ENCODE data around the gene REV3L. TPM values are rescaled to one million over a fixed set of nuclear protein-coding genes. Genes with fewer than 3 reads are reported as not detected.

The REV3L gene
- total RNA-seq, 5 donors from 2014 or later (not counting 1 experiment from before 2014, with no cell fraction given): 18.0 to 27.6 (median 22.1) TPM

DNA sequence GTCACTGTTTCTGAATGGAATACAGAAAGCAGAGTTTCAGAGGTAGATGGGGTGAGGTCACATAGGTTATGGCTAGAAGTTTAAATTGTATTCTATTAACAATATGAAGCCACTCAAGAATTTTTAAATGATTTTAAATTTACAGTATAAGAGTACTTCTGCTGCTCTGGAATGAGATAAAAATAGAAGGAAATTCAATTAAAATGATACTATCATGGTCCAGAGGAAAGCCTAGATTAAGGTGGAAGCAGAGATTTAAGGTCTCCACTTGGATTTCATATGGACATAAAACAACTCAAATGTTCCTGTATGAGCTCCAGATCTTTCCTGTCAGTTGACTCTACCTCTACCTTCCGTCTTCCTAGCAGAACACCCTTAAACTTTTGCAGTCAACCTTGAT is 68.6 kb downstream of the REV3L start:
- no peak for DNase-seq
- 100% methylated on average over 1 of the region's 1 CpG for WGBS (ENCODE audit: insufficient coverage)
- Histone ChIP-seq H3K4me3 (ENCODE audit: control insufficient read depth in 1 of 2, extremely low read depth in 1 of 2, low read length in 1 of 2) (no peak overlapping the region), H3K36me3 (ENCODE audit: control insufficient read depth in 2 of 2, extremely low read depth in 1 of 2, insufficient read depth in 1 of 2, low read length in 1 of 2) (peaks cover 0 to 25% of the 10 kb centered on the region in 2 donors), H3K27ac (ENCODE audit: low read length) (no peak overlapping the region), H3K9me3 (no peaks in the 10 kb centered on the region), H3K27me3 (replicated peaks in 1 of 2; ENCODE audit: control insufficient read depth in 2 of 2, extremely low read depth in 1 of 2, insufficient read depth in 2 of 2, low read length in 1 of 2) (no peaks in the 10 kb centered on the region), H3K4me1 (ENCODE audit: control insufficient read depth in 1 of 2, extremely low read depth in 1 of 2, insufficient read depth in 2 of 2, low read length in 2 of 2) (no peaks in the 10 kb centered on the region)
- CTCF ChIA-PET: no interaction called here
- H3K36me3 Mint-ChIP-seq: peaks cover 25% of the 10 kb centered on the region
- no peak overlapping the region for H3K27ac Mint-ChIP-seq
- peaks cover 3 to 14% (median 13%) of the 10 kb centered on the region in 3 donors for H3K4me1 Mint-ChIP-seq
- no peak overlapping the region for H3K4me3 Mint-ChIP-seq
- H3K27me3 Mint-ChIP-seq: no peaks in the 10 kb centered on the region
- H3K9me3 Mint-ChIP-seq: no peaks in the 10 kb centered on the region
- POLR2A ChIA-PET: no interaction called here
- no peak for ATAC-seq (replicated peaks in 1 of 4)

GRCh38 chr6:111411978-111412566 is 70.9 kb downstream of the REV3L start:
- Histone ChIP-seq H3K4me1 (ENCODE audit: control insufficient read depth in 1 of 2, extremely low read depth in 1 of 2, insufficient read depth in 2 of 2, low read length in 2 of 2) (no peaks in the 10 kb centered on the region), H3K4me3 (ENCODE audit: control insufficient read depth in 1 of 2, extremely low read depth in 1 of 2, low read length in 1 of 2) (no peak overlapping the region), H3K27ac (ENCODE audit: low read length) (no peak overlapping the region), H3K9me3 (no peaks in the 10 kb centered on the region), H3K36me3 (ENCODE audit: control insufficient read depth in 2 of 2, extremely low read depth in 1 of 2, insufficient read depth in 1 of 2, low read length in 1 of 2) (peaks cover 0 to 25% of the 10 kb centered on the region in 2 donors), H3K27me3 (replicated peaks in 1 of 2; ENCODE audit: control insufficient read depth in 2 of 2, extremely low read depth in 1 of 2, insufficient read depth in 2 of 2, low read length in 1 of 2) (no peaks in the 10 kb centered on the region)
- ChIA-PET CTCF (no interaction called here), POLR2A (interaction anchor here in 1 of 2 donors (0.6 kb wide), 1 partner anchor 10 kb away, joined by 5 read pairs; no protein-coding TSS in a partner anchor)
- no peaks in the 10 kb centered on the region for H3K27me3 Mint-ChIP-seq
- DNase-seq (no peak), ATAC-seq (replicated peaks in 1 of 4) (no peak)
- no peaks in the 10 kb centered on the region for H3K9me3 Mint-ChIP-seq
- peaks cover 39% of the 10 kb centered on the region for H3K36me3 Mint-ChIP-seq
- peaks cover 0 to 13% (median 2%) of the 10 kb centered on the region in 3 donors for H3K4me1 Mint-ChIP-seq
- no peak overlapping the region for H3K27ac Mint-ChIP-seq
- WGBS (ENCODE audit: insufficient coverage): no CpG with 5 or more reads among the region's 4 CpGs
- H3K4me3 Mint-ChIP-seq: no peak overlapping the region

- Histone ChIP-seq H3K4me1 (ENCODE audit: control insufficient read depth in 1 of 2, extremely low read depth in 1 of 2, insufficient read depth in 2 of 2, low read length in 2 of 2) (no peaks in the 10 kb centered on the region), H3K9me3 (no peaks in the 10 kb centered on the region), H3K27ac (ENCODE audit: low read length) (no peak overlapping the region), H3K36me3 (ENCODE audit: control insufficient read depth in 2 of 2, extremely low read depth in 1 of 2, insufficient read depth in 1 of 2, low read length in 1 of 2) (peaks cover 0 to 25% of the 10 kb centered on the region in 2 donors), H3K4me3 (ENCODE audit: control insufficient read depth in 1 of 2, extremely low read depth in 1 of 2, low read length in 1 of 2) (no peak overlapping the region), H3K27me3 (replicated peaks in 1 of 2; ENCODE audit: control insufficient read depth in 2 of 2, extremely low read depth in 1 of 2, insufficient read depth in 2 of 2, low read length in 1 of 2) (no peaks in the 10 kb centered on the region)
- CTCF ChIA-PET: no interaction called here
- 67% methylated on average over 1 of the region's 4 CpGs for WGBS (ENCODE audit: insufficient coverage)
- Mint-ChIP-seq H3K27ac (no peak overlapping the region), H3K36me3 (peaks cover 46% of the 10 kb centered on the region), H3K27me3 (no peaks in the 10 kb centered on the region), H3K4me1 (peaks cover 0 to 14% (median 5%) of the 10 kb centered on the region in 3 donors), H3K9me3 (no peaks in the 10 kb centered on the region), H3K4me3 (no peak overlapping the region)
- ATAC-seq (replicated peaks in 1 of 4): no peak
- POLR2A ChIA-PET: no interaction called here
- DNase-seq: no peak
Measured at GRCh38 chr6:111411046-111411445, 72.0 kb downstream of the REV3L start.

DNA sequence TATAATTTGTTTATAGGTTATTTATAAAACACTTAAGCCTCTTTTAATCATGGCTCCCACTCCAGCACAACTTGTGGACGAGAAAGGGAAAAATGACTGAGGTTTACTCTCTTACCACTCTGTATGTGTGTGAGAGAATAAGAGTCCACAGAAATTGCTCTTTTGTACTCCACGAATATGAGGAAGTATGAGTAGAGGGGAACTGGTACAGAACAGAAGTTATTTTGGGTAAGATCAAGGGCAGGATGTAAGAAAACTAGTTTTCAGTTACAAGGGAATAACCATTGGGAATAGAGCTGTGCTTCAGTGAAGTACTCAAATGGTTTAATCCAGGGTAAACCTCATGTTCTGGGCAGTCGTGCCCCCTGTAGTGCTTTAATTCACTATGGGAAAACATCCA is 72.6 kb downstream of the REV3L start:
- Mint-ChIP-seq H3K9me3 (no peaks in the 10 kb centered on the region), H3K27ac (no peak overlapping the region), H3K4me1 (peaks cover 0 to 14% (median 7%) of the 10 kb centered on the region in 3 donors), H3K36me3 (peaks cover 48% of the 10 kb centered on the region), H3K27me3 (no peaks in the 10 kb centered on the region), H3K4me3 (no peak overlapping the region)
- H3K4me1 ChIP-seq (ENCODE audit: control insufficient read depth in 1 of 2, extremely low read depth in 1 of 2, insufficient read depth in 2 of 2, low read length in 2 of 2): no peaks in the 10 kb centered on the region
- no peak for DNase-seq
- H3K27me3 ChIP-seq (replicated peaks in 1 of 2; ENCODE audit: control insufficient read depth in 2 of 2, extremely low read depth in 1 of 2, insufficient read depth in 2 of 2, low read length in 1 of 2): no peaks in the 10 kb centered on the region
- no peak overlapping the region for H3K27ac ChIP-seq (ENCODE audit: low read length)
- ATAC-seq (replicated peaks in 1 of 4): no peak
- H3K9me3 ChIP-seq: no peaks in the 10 kb centered on the region
- 67% methylated on average over 1 of the region's 3 CpGs for WGBS (ENCODE audit: insufficient coverage)
- CTCF ChIA-PET: interaction anchor here in 1 of 2 donors (0.6 kb wide), 1 partner anchor 1716 kb away, joined by 3 read pairs; no protein-coding TSS in a partner anchor
- H3K36me3 ChIP-seq (ENCODE audit: control insufficient read depth in 2 of 2, extremely low read depth in 1 of 2, insufficient read depth in 1 of 2, low read length in 1 of 2): peaks cover 0 to 19% of the 10 kb centered on the region in 2 donors
- POLR2A ChIA-PET: no interaction called here
- no peak overlapping the region for H3K4me3 ChIP-seq (ENCODE audit: control insufficient read depth in 1 of 2, extremely low read depth in 1 of 2, low read length in 1 of 2)

- CTCF ChIA-PET: interaction anchor here in 1 of 2 donors (0.6 kb wide), 1 partner anchor 421 kb away, joined by 8 read pairs; no protein-coding TSS in a partner anchor
- WGBS (ENCODE audit: insufficient coverage): 100% methylated on average over 1 of the region's 1 CpG
- no peaks in the 10 kb centered on the region for H3K9me3 Mint-ChIP-seq
- no peaks in the 10 kb centered on the region for H3K4me1 ChIP-seq (ENCODE audit: control insufficient read depth in 1 of 2, extremely low read depth in 1 of 2, insufficient read depth in 2 of 2, low read length in 2 of 2)
- no peaks in the 10 kb centered on the region for H3K9me3 ChIP-seq
- no peak for ATAC-seq (replicated peaks in 1 of 4)
- no peak for DNase-seq
- no peak overlapping the region for H3K4me3 Mint-ChIP-seq
- H3K4me1 Mint-ChIP-seq: peaks cover 0 to 14% (median 7%) of the 10 kb centered on the region in 3 donors
- POLR2A ChIA-PET: interaction anchor here in 1 of 2 donors (0.6 kb wide), 1 partner anchor 13 kb away, joined by 3 read pairs; no protein-coding TSS in a partner anchor
- no peaks in the 10 kb centered on the region for H3K27me3 Mint-ChIP-seq
- peaks cover 54% of the 10 kb centered on the region for H3K36me3 Mint-ChIP-seq
- H3K27me3 ChIP-seq (replicated peaks in 1 of 2; ENCODE audit: control insufficient read depth in 2 of 2, extremely low read depth in 1 of 2, insufficient read depth in 2 of 2, low read length in 1 of 2): no peaks in the 10 kb centered on the region
- H3K27ac Mint-ChIP-seq: no peak overlapping the region
- H3K27ac ChIP-seq (ENCODE audit: low read length): no peak overlapping the region
- peaks cover 0 to 15% of the 10 kb centered on the region in 2 donors for H3K36me3 ChIP-seq (ENCODE audit: control insufficient read depth in 2 of 2, extremely low read depth in 1 of 2, insufficient read depth in 1 of 2, low read length in 1 of 2)
- H3K4me3 ChIP-seq (ENCODE audit: control insufficient read depth in 1 of 2, extremely low read depth in 1 of 2, low read length in 1 of 2): no peak overlapping the region
Measured at GRCh38 chr6:111409430-111409829, 73.6 kb downstream of the REV3L start.

- no peaks in the 10 kb centered on the region for H3K27me3 Mint-ChIP-seq
- no peaks in the 10 kb centered on the region for H3K9me3 Mint-ChIP-seq
- CTCF ChIA-PET: no interaction called here
- H3K4me3 Mint-ChIP-seq: no peak overlapping the region
- no peak overlapping the region for H3K27ac ChIP-seq (ENCODE audit: low read length)
- no peaks in the 10 kb centered on the region for H3K9me3 ChIP-seq
- no peak overlapping the region for H3K4me3 ChIP-seq (ENCODE audit: control insufficient read depth in 1 of 2, extremely low read depth in 1 of 2, low read length in 1 of 2)
- H3K27ac Mint-ChIP-seq: peak overlapping the region in 1 of 2 donors; percentile 53
- no peaks in the 10 kb centered on the region for H3K27me3 ChIP-seq (replicated peaks in 1 of 2; ENCODE audit: control insufficient read depth in 2 of 2, extremely low read depth in 1 of 2, insufficient read depth in 2 of 2, low read length in 1 of 2)
- H3K36me3 ChIP-seq (ENCODE audit: control insufficient read depth in 2 of 2, extremely low read depth in 1 of 2, insufficient read depth in 1 of 2, low read length in 1 of 2): peaks cover 0 to 21% of the 10 kb centered on the region in 2 donors
- H3K4me1 ChIP-seq (ENCODE audit: control insufficient read depth in 1 of 2, extremely low read depth in 1 of 2, insufficient read depth in 2 of 2, low read length in 2 of 2): no peaks in the 10 kb centered on the region
- WGBS (ENCODE audit: insufficient coverage): 100% methylated on average over 1 of the region's 4 CpGs
- H3K4me1 Mint-ChIP-seq: peaks cover 0 to 14% (median 7%) of the 10 kb centered on the region in 3 donors
- ATAC-seq (replicated peaks in 1 of 4) (no peak), DNase-seq (no peak)
- POLR2A ChIA-PET: interaction anchor here in 1 of 2 donors (0.7 to 0.8 kb wide), 2 partner anchors 13 to 148 kb away, joined by 3 to 4 read pairs; no protein-coding TSS in a partner anchor
- H3K36me3 Mint-ChIP-seq: peaks cover 72% of the 10 kb centered on the region
Measured at GRCh38 chr6:111407686-111408085, 75.3 kb downstream of the REV3L start.

Data from T-cell (primary cell).